Fibroblast of the aortic adventitia (primary cell): ENCODE data around the gene DNAJC11. TPM values are rescaled to one million over a fixed set of nuclear protein-coding genes. Genes with fewer than 3 reads are reported as not detected.

ENCODE experiments used
- DNase-seq: peaks from one replicate; pipeline ENCODE4 v3.0.0-alpha.2; 2010; ENCODE audit warnings: low read depth
- H3K4me3 ChIP-seq: 2 replicates; pipeline ENCODE4 v1.5.1; 2011; ENCODE audit warnings: low read depth, mild to moderate bottlenecking, control low read depth, low read length, moderate library complexity
- CTCF ChIP-seq: IDR thresholded peaks from 2 replicates; pipeline ENCODE4 v1.5.1; 2011; ENCODE audit warnings: mild to moderate bottlenecking, low read length, control low read depth, inconsistent platforms; ENCODE audit not compliant: insufficient read depth
- total RNA-seq: library from RNA; depleted of rRNA; stranded (reverse); fragments of >200 nt; gene quantifications from 2 replicates; pipeline ENCODE4 v1.2.3, GENCODE V29; 2012; ENCODE audit warnings: low replicate concordance

The DNAJC11 gene
- total RNA-seq, 1 donor = 29.5 TPM

- no peak for TF ChIP-seq CTCF
- DNase-seq = peak; percentile 81
- H3K4me3 ChIP-seq = peak within 1 kb of the TSS; percentile 78
Measured at GRCh38 chr1:6624710-6625583, 76.7 kb downstream of the DNAJC11 start, which contains the start of gene THAP3. TSS of gene THAP3 (plus strand) at chr1:6624868. CDS start at chr1:6625219, 351 bp downstream.

- DNase-seq = no peak
- no peak for TF ChIP-seq CTCF
- H3K4me3 ChIP-seq = no peak overlapping the region
Measured at GRCh38 chr1:6623269-6623965, 78.2 kb downstream of the DNAJC11 start.

GRCh38 chr1:6622396-6623152, 79.0 kb downstream of the DNAJC11 start:
- DNase-seq = no peak
- H3K4me3 ChIP-seq = no peak overlapping the region
- TF ChIP-seq CTCF = no peak

- TF ChIP-seq CTCF = no peak
- no peak for DNase-seq
- H3K4me3 ChIP-seq = no peak overlapping the region
Measured at GRCh38 chr1:6621429-6622391, 79.9 kb downstream of the DNAJC11 start.

- no peak for TF ChIP-seq CTCF
- H3K4me3 ChIP-seq = no peak overlapping the region
- no peak for DNase-seq
Measured at GRCh38 chr1:6619045-6619444, 82.6 kb downstream of the DNAJC11 start.
